Endothelial cell of umbilical vein (primary cell): ENCODE data around the gene CABLES1. TPM values are rescaled to one million over a fixed set of nuclear protein-coding genes. Genes with fewer than 3 reads are reported as not detected.

Source experiments
- BruUV-seq: library from RNA; stranded (reverse); fragments of 400-500 nt; replicated peaks from 2 replicates; lab custom pipeline; 2021; lab: Mats Ljungman, UMichigan
- CTCF ChIA-PET: fragments of 300-600, 350-600 bp; sonication (Branson Sonifier 250); formaldehyde crosslinking; loops from one replicate; lab custom pipeline; 2021; ENCODE audit warnings: antibody characterized with exemption, inconsistent platforms; lab: Charles Lee
- POLR2A ChIA-PET: fragments of 300-600, 350-600 bp; sonication (Branson Sonifier 250); formaldehyde crosslinking; loops from one replicate; lab custom pipeline; 2021; ENCODE audit warnings: antibody characterized with exemption, inconsistent platforms; lab: Charles Lee
- DNase-seq: peaks from one replicate; pipeline ENCODE4 v3.0.0-alpha.2; 2011; ENCODE audit warnings: low read depth, low spot score
- FAIRE-seq: peaks from 2 replicates; lab custom pipeline; 2011; peaks lifted over from hg19 to GRCh38; lab: Jason Lieb, UNC
- H2AFZ ChIP-seq: 2 replicates; pipeline ENCODE4 v1.6.0; 2012; ENCODE audit warnings: low read depth, low read length, control low read depth, inconsistent platforms
- H3K27ac ChIP-seq: 2 replicates; pipeline ENCODE4 v1.5.1; 2011; ENCODE audit warnings: low read depth, mild to moderate bottlenecking, control low read depth, low read length, moderate library complexity; ENCODE audit not compliant: insufficient read depth
- H3K27me3 ChIP-seq, 2 experiments: 2 replicates each; pipeline versions ENCODE4 v1.6.0 to v1.6.1; 2011; ENCODE audit warnings: low read length in 2 of 2, mixed read lengths in 1 of 2; ENCODE audit not compliant: control insufficient read depth in 2 of 2, insufficient read depth in 2 of 2
- H3K36me3 ChIP-seq, 2 experiments: 2 replicates in 1 of 2; 3 replicates in 1 of 2; pipeline ENCODE4 v1.5.1; 2011; ENCODE audit warnings: low read length in 2 of 2, mild to moderate bottlenecking in 1 of 2, moderate library complexity in 1 of 2; ENCODE audit not compliant: control insufficient read depth in 2 of 2, insufficient read depth in 2 of 2; ENCODE audit errors: extremely low read depth in 1 of 2
- H3K4me1 ChIP-seq: 3 replicates; pipeline ENCODE4 v1.5.1; 2011; ENCODE audit warnings: mild to moderate bottlenecking, low read length; ENCODE audit not compliant: control insufficient read depth, insufficient read depth; ENCODE audit errors: extremely low read depth
- H3K4me2 ChIP-seq: 2 replicates; pipeline ENCODE4 v1.6.1; 2011; ENCODE audit warnings: low read length, control low read depth, mixed read lengths; ENCODE audit not compliant: insufficient read depth
- H3K4me3 ChIP-seq, 3 experiments: fragments of 200-600 bp in 1 of 3; sonication (generic), shearing (Covaris generic) in 1 of 3; replicated peaks in 1 of 3; 2 replicates each; pipeline ENCODE4 v1.5.1; 2011 to 2016; ENCODE audit warnings: control low read depth in 3 of 3, low read length in 3 of 3, mild to moderate bottlenecking in 2 of 3, inconsistent platforms in 1 of 3, low read depth in 1 of 3, moderate library complexity in 1 of 3; ENCODE audit not compliant: insufficient read depth in 1 of 3
- H3K79me2 ChIP-seq: 2 replicates; pipeline ENCODE4 v1.6.0; 2012; ENCODE audit warnings: low read length, inconsistent platforms; ENCODE audit not compliant: control insufficient read depth, insufficient read depth
- H3K9ac ChIP-seq: replicated peaks from 2 replicates; pipeline ENCODE3; 2011; ENCODE audit warnings: low read length, control low read depth; ENCODE audit not compliant: insufficient read depth; ENCODE audit errors: extremely low read depth
- H3K9me1 ChIP-seq: replicated peaks from 3 replicates; pipeline ENCODE4 v1.6.0; 2011; ENCODE audit warnings: mild to moderate bottlenecking, low read length; ENCODE audit not compliant: control insufficient read depth, insufficient read depth; ENCODE audit errors: extremely low read depth
- H3K9me3 ChIP-seq: replicated peaks from 2 replicates; pipeline ENCODE4 v1.5.1; 2012; ENCODE audit warnings: low read length, inconsistent platforms; ENCODE audit not compliant: control insufficient read depth, insufficient read depth
- H4K20me1 ChIP-seq: replicated peaks from 2 replicates; pipeline ENCODE3; 2011; ENCODE audit warnings: mild to moderate bottlenecking, low read length; ENCODE audit not compliant: control insufficient read depth, insufficient read depth; ENCODE audit errors: extremely low read depth
- EZH2 ChIP-seq: IDR thresholded peaks from 2 replicates; pipeline ENCODE4 v1.6.1; 2012; ENCODE audit warnings: borderline replicate concordance, low read depth, mild to moderate bottlenecking, moderate library complexity, low read length, inconsistent platforms; ENCODE audit not compliant: severe bottlenecking
- FOS ChIP-seq: IDR thresholded peaks from 2 replicates; pipeline ENCODE4 v1.6.1; 2011; ENCODE audit warnings: mild to moderate bottlenecking, low read length, moderate library complexity, borderline replicate concordance; ENCODE audit not compliant: insufficient read depth
- GATA2 ChIP-seq: IDR thresholded peaks from 2 replicates; pipeline ENCODE4 v1.7.0; 2011; ENCODE audit warnings: low read depth, mild to moderate bottlenecking, moderate library complexity, mixed read lengths, low read length; ENCODE audit not compliant: insufficient read length, insufficient read depth
- MYC ChIP-seq: IDR thresholded peaks from one replicate; pipeline ENCODE4 v1.6.1; 2011; ENCODE audit warnings: mild to moderate bottlenecking, low read depth, low read length
- POLR2A ChIP-seq: IDR thresholded peaks from 2 replicates; pipeline ENCODE4 v1.6.1; 2012; ENCODE audit warnings: low read depth, mild to moderate bottlenecking, control low read depth, low read length
- POLR2AphosphoS5 ChIP-seq: IDR thresholded peaks from 2 replicates; pipeline ENCODE4 v1.6.1; 2012; ENCODE audit warnings: low read depth, mild to moderate bottlenecking, control low read depth, low read length, moderate library complexity; ENCODE audit not compliant: insufficient read depth
- dilution Hi-C: fragments of 300-500 bp; cut with MboI; formaldehyde crosslinking; loops from one replicate; pipeline ENCODE4 v1.15.0; 2019; ENCODE audit warnings: low sequenced_read_pairs; ENCODE audit not compliant: extremely low pct_ligation_motif_present
- intact Hi-C: fragments of 100-400 bp; cut with micrococcal nuclease; formaldehyde crosslinking; loops from one replicate; pipeline ENCODE4 v1.10.0; 2022
- polyA plus RNA-seq, 4 experiments: library from polyadenylated mRNA; depleted of rRNA in 3 of 4; stranded (reverse) in 3 of 4; unstranded in 1 of 4; fragments of >200 nt; gene quantifications; 2 replicates each; pipeline versions ENCODE4 v1.2.1 to v1.2.3, GENCODE V29; 2011 to 2012; ENCODE audit warnings: missing spikeins in 1 of 4
- total RNA-seq: library from RNA; stranded (reverse); gene quantifications from 2 replicates; pipeline ENCODE4 v1.2.3, GENCODE V29; 2021
- TF ChIP-seq, protein P1 (sequence below), 2 donors: IDR thresholded peaks; 1 replicate in 1 of 2; 2 replicates in 1 of 2; pipeline ENCODE4 v1.5.1; 2011; ENCODE audit warnings: low read length in 2 of 2, mild to moderate bottlenecking in 2 of 2, moderate library complexity in 2 of 2, control low read depth in 1 of 2, inconsistent platforms in 1 of 2, low read depth in 1 of 2; ENCODE audit not compliant: insufficient read depth in 1 of 2; ENCODE audit errors: extremely low read depth in 1 of 2
- TF ChIP-seq, protein P2 (sequence below): IDR thresholded peaks from 2 replicates; pipeline ENCODE4 v1.6.1; 2011; ENCODE audit not compliant: insufficient read depth, insufficient read length

CABLES1 gene
- total and polyA plus RNA-seq, 2 donors (not counting 3 experiments of a cell fraction or from before 2014, with no cell fraction given), result 40.2 to 71.1 TPM

DNA sequence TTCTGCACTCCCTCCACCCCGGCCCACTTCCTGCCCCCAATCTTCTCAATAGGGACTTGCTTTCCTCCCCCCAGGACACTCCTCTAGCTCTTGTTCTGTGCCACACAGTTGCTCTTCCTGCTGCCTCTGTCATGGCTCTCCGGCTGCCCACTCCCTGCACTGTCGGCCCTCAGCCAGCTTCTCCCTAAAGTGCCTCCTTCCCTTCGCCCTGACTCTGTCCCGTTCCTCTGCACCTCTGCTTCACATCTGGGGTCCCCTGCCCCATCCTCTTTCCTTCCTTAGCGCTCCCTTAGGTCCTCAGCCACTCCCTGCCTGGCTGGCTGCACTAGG is 132.1 kb downstream of the CABLES1 start:
- no peak overlapping the region for H2AFZ ChIP-seq
- H3K4me1 ChIP-seq, result peaks cover 14% of the 10 kb centered on the region
- CTCF ChIA-PET, result no interaction called here
- H3K27ac ChIP-seq, result no peak overlapping the region
- intact Hi-C loops, result no loop called here
- H3K79me2 ChIP-seq, result no peaks in the 10 kb centered on the region
- H4K20me1 ChIP-seq, result no peaks in the 10 kb centered on the region
- H3K9me3 ChIP-seq, result no peaks in the 10 kb centered on the region
- H3K4me3 ChIP-seq, result no peak overlapping the region
- H3K27me3 ChIP-seq, result no peaks in the 10 kb centered on the region
- no TSS peak for BruUV-seq
- H3K9ac ChIP-seq, result no peak overlapping the region
- DNase-seq (no peak), FAIRE-seq (no peak)
- no peak for TF ChIP-seq POLR2A
- TF ChIP-seq MYC, result no peak
- TF ChIP-seq, protein P1, sequence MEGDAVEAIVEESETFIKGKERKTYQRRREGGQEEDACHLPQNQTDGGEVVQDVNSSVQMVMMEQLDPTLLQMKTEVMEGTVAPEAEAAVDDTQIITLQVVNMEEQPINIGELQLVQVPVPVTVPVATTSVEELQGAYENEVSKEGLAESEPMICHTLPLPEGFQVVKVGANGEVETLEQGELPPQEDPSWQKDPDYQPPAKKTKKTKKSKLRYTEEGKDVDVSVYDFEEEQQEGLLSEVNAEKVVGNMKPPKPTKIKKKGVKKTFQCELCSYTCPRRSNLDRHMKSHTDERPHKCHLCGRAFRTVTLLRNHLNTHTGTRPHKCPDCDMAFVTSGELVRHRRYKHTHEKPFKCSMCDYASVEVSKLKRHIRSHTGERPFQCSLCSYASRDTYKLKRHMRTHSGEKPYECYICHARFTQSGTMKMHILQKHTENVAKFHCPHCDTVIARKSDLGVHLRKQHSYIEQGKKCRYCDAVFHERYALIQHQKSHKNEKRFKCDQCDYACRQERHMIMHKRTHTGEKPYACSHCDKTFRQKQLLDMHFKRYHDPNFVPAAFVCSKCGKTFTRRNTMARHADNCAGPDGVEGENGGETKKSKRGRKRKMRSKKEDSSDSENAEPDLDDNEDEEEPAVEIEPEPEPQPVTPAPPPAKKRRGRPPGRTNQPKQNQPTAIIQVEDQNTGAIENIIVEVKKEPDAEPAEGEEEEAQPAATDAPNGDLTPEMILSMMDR (IDR thresholded peaks at IDR 0.05; ENCODE audit: extremely low read depth in 1 of 2, insufficient read depth in 1 of 2, low read depth in 1 of 2, low read length in 2 of 2), result no peak
- TF ChIP-seq GATA2, result no peak
- TF ChIP-seq, protein P2, sequence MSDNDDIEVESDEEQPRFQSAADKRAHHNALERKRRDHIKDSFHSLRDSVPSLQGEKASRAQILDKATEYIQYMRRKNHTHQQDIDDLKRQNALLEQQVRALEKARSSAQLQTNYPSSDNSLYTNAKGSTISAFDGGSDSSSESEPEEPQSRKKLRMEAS, result no peak
- TF ChIP-seq FOS, result no peak
- TF ChIP-seq POLR2AphosphoS5, result no peak
- TF ChIP-seq EZH2, result no peak
- POLR2A ChIA-PET, result no interaction called here
- H3K4me2 ChIP-seq, result no peak overlapping the region
- no peaks in the 10 kb centered on the region for H3K36me3 ChIP-seq
- dilution Hi-C loops, result no loop called here
- H3K9me1 ChIP-seq, result no peaks in the 10 kb centered on the region
